ENCODE measurements around the gene RHBDL1.

The RHBDL1 gene

DNA sequence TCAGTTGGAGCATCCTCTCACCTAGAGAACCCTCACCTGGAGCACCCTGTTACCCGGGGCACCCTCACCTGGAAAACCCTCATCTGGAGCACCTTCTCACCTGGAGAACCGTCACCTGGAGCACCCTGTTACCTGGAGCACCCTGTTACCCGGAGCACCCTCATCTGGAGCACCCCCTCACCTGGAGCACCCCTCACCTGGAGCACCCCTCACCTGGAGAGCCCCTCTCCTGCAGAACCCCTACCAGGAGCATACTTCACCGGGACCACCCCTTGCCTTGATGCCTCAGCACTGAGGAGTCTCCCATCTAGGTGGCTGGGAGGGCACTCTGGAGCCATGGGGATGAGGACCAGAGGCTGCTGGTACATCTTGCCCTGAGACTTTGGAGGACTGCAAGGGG is 33.5 kb downstream of the RHBDL1 start:
- DNase-seq = no peak

DNA sequence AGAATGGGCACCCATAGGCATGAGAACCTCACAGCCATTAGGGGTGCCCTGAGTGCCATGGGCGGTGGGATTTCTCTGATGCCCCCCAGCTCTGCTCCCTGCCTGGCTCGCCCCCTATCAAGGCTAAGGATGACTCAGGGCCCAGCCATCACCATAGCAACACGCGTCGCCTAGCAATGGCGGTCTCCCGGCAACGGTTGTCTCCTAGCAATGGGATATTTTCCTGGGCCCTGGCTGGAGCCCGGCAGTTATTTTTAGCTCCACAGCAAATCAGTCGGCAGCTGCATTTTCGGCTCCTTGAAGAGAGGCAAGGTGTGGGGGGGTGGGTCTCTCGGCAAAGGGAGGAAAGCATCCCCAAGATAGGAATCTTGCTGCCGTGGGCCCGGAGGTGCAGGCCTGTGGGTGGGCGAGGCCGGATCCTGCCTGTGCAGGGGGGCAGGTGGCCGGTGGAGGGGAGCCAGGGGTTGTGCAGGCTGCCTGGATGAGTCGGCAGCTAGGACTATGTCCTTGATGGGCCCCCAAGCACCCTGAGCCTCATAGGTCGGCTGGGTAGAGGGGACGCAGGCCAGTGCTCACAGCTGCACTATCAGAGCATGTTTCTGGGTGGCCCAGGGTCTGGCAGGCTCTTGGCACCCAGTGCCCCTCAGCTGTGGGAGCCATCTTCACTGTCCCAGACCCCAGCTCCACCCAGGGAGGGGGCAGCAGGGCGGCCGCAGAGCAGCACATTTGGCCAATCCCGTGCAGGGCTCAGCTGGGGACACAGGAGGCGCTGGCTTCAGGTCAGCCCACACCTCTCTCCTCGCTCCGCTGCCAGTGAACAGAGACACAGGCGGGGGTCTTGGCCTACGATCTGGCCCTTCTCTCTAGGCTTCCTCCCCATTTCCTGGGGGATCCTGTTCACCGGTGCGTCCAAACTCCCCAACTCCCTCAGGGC is 34.4 kb downstream of the RHBDL1 start:
- DNase-seq = no peak

DNA sequence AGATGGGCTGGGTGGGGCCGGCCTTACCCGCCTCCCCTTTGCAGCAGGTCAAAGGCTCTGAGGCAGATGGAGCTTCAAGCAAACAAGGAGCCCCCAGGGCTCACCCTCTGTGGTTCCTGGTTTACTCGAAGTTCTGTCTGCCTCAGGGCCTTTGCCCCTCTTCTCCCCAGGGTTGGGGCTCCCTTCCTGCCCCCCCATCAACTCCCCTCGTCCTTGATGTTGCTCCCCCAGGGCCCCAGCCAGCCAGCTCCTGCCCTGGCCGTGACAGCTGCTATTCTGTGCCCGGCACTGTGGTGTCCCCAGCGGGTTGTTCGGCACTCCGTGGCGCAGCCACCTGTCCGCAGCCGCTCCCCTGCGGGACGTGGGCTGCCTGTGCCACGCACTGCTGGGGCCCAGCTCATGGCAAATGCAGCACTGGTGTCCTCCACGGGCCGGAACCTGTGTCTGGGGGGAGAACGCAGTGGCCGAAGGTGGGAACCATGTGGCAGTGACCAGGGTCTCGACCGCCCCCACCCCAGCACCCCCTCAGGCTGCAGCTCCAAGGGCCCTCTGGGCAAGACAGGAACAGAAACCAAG is 35.1 kb downstream of the RHBDL1 start:
- no peak for DNase-seq

DNA sequence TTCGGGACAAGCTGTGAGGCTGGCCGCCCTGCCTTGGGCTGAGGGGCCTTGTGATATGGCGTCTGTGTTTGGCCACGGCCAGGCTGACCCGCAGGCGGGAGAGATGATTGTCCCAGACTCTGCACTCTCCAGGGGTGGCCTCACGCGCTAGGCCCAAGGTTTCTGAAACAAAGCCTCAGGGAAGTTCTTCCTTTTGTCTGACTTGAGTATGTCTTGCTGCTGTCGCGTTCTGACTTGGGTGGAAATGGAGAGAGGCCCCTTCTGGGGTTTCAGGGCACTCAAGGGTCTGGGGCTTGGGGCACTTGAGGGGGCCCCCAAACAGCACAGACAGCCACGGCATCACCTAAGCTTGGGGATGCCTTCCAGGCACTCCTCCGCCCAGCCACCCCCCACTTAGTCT is 35.6 kb downstream of the RHBDL1 start:
- DNase-seq = no peak

DNA sequence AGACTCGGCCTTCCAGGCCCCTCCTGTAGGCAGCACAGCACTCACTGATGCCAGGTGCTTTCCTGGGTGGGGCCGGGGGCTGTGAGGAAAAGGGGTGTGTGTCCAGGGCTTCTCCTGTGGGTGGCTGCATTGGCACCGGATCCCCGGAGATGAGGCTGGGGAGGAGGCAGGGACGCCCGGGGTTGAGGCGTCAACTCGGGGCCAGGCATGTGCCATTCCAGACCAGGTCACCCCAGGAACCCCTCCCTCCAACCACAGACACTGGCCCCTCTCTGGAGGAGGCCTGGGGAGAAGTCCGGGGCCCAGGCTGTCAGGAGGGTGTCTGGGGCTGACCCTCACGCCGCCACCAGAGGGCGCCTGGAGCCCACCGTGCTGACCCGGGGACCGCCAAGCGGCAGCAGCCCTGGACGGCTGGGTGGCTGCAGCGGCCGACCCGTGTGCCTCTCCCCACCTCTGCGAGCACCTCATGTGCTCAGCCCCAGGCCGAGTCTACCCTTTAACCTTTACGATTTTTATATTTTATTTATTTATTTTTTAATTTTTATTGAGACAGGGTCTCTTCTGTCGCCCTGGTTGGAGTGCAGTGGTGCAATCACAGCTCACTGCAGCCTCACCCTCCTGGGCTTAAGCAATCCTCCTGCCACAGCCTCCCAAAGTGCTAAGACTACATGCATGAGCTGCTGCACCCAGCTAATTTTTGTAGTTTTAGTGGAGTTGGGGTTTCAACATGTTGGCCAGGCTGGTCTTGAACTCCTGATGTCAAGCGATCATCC is 36.3 kb downstream of the RHBDL1 start:
- DNase-seq = peak; percentile 83

DNA sequence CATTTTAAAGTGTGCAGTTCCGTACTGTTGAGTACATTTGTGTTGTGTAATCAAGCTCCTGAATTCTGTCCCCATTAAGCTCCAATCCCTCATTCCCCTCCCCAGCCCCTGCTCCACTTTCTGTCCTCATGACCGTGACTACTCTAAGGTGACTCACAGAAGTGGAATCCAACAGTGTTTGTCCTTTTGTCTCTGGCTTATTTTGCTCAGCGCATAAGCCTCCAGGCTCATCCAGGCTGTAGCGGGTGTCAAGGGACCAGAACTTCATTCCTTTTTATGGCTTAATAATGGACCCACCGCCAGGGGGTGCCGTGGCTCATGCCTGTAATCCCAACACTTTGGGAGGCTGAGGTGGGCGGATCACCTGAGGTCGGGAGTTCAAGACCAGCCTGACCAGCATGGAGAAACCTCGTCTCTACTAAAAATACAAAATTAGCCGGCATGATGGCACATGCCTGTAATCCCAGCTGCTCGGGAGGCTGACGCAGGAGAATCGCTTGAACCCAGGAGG is 37.3 kb downstream of the RHBDL1 start:
- DNase-seq = peak; percentile 48

DNA sequence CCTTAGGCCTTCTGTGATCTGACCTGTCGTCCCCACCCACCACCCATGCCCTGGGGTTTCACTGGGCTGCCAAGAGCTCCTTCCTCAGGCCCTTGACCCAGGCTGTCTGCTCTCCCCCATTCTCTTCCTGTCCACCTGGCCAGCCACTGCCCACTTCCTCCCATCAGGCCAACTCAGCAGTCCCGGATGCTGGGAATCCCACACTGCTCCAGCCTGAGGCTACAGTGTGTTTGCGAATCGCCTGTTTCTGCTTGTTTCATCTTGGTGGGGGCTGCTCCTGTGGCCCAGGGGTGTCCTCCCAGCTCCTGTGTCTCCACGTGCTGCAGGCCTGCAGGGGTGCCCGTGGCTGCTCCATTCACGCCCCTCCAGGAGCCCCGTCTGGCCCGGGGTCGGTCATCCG is 38.6 kb downstream of the RHBDL1 start:
- DNase-seq = no peak

DNA sequence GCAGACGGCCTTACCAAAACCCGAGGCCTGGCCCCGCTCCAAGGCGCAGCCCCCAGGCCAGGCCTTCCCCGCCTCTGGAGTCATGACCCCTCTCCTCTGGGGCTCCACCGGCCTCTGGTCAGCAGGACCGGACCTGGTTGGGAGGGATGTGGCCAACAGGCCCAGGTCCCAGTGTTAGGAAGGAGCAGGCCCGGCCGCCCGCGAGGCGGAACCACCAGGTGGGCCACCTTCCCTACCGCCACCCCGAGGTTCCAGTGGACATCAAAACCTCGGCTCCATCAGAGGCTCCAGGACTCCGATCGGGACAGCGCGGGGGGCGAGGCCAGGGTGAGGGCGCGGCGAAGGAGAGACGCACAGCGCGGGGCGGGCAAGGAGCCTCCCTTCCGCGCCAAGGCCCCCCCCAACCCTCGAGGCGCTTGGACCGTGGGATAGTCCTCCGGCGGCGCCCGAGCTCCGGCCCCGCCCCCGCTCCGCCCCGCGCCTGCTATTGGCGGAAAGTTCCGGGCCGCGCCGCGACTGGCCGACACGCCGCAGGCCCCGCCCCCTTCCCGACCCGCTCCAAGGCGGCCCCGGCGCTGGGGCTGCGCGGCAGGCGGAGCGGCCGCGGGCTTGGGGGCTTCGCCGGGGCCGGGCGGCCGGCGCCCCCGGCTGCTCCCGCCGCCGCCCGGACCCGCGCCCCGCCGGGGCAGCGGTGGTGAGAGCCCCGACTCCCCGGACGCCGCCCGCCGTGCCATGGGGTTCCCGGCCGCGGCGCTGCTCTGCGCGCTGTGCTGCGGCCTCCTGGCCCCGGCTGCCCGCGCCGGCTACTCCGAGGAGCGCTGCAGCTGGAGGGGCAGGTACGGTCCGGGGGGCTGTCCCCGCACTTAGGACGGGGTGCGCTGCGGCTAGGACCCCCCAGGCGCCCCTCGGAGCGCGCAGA is 39.3 kb downstream of the RHBDL1 start, which contains the start of gene METRN:
Gene METRN, plus strand, starts transcription at position 561 of the 919 bp plus-strand sequence. Its CDS starts 172 bp downstream, at position 733.
- DNase-seq = peak; percentile 94

DNA sequence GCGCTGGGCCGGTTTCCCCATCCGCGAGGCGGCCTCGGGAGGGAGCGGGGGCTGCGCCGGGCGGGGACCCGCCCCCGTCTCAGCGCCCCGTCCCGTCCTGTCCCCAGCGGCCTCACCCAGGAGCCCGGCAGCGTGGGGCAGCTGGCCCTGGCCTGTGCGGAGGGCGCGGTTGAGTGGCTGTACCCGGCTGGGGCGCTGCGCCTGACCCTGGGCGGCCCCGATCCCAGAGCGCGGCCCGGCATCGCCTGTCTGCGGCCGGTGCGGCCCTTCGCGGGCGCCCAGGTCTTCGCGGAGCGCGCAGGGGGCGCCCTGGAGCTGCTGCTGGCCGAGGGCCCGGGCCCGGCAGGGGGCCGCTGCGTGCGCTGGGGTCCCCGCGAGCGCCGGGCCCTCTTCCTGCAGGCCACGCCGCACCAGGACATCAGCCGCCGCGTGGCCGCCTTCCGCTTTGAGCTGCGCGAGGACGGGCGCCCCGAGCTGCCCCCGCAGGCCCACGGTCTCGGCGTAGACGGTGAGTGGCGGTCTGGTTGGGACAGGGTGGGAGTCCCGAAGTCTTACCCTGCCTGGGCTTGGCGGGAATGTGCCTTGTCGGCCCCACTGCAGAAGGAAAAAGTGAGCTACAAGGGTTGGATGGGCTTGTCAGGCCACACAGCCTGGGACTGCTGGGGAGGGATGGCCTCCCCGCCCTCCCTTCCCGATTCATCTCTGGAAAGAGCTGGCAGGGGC is 40.2 kb downstream of the RHBDL1 start:
- DNase-seq = no peak

DNA sequence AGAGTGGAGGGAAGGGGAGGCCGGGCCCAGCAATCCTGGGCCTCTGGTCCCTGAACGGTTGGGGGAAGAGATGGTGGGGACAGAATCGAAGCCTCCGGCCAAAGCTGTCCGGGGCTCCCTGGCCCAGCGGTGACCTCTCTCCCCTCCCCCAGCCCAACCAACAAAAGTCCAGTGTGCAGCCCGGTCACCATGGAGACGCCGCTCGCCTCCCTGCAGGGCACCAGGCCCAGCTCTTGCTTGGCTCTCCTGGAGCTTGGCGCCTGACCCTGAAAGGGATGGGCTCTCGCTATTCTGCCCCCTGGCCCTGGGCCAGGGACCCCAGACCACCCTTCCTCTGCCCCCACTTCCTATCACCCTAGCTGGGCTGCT is 40.7 kb downstream of the RHBDL1 start:
- DNase-seq = no peak

DNA sequence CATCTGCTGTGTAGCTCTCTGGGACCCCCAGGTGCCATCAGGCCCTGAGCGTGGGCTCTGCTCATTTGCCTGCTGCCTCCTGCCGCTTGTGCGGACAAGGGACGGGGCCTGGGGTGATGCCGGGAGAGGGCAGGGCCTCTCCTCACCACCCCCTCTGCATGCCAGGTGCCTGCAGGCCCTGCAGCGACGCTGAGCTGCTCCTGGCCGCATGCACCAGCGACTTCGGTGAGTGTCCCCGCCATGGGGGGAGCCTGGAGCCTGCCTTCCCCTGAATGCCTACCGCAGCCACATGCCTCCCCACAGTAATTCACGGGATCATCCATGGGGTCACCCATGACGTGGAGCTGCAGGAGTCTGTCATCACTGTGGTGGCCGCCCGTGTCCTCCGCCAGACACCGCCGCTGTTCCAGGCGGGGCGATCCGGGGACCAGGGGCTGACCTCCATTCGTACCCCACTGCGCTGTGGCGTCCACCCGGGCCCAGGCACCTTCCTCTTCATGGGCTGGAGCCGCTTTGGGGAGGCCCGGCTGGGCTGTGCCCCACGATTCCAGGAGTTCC is 41.4 kb downstream of the RHBDL1 start:
- DNase-seq = no peak

DNA sequence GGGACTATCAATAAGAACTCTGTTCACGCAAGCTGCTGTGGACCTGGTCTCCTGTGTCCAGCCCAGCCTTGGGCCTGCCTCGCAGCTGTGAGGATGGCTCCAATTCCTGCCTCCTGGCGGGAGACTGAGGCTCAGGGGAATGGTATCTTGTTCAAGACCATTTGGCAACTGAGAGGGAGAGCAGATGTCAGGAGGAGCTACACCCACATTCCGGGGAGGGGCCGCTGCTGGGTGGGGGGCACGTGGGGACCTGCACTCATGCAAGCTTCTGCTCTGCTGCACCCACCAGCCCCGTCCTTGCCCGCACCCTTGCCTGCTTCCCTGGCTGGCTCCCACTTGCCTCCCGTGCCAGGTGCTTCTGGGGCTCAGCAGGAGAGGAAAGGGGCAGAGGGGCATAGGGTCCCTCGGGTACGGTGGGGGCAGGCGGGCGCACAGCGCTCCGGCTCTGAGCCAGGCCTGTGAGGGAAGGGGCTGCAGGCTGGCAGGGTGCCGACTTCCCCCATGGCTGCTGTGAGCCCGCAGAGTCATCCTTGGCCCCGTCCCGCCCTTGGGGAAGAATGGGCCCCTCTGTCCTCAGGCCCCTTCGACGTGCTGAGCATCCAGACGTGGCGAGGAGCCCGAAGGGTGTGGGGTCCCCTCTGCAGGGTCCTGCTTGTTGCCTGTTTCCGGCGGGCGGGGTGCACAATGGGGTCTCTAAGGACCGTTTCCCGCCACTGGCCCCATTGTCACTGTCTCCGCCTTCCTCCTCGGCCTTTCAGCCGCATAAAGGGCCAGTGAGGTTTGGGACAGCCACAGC is 42.2 kb downstream of the RHBDL1 start:
- no peak for DNase-seq

DNA sequence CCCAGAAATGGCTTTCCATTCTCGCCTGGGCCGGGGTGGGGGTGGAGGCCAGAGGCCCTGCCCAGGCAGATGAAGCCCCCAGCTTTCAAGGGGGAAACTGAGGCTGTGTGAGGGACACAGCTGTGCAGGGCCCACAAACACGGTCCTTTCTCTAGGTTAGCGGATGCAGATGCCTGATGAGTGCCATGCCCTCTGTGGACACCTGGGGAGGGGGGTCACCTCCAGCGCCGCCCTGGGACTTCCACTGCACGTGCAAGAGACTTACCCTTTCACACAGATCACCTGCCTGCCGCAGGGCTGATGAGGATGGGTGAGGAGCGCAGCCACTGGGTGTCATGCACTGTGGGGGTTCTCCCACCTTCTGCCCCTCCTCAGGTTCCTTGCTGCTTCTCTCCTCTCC is 42.9 kb downstream of the RHBDL1 start:
- no peak for DNase-seq

DNA sequence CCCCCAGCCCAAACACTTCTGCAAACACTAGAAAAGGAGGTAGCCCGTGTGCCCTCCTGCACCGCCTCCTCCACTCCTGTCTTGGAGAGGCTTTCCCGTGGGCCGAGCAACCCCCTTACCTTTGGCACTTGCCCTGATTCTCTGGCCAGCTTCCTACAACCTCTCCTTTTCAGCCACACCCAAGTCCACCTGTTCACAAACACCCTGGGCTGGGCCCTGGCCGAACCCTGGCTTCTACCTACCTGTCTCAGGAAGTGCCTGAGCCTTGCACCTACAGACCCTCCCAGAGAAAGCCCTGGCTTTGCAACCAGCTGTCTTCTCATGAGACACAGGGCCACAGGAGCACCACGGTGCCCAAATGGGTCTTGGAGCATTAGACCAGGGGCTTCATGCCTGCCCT is 43.5 kb downstream of the RHBDL1 start:
- DNase-seq = no peak

DNA sequence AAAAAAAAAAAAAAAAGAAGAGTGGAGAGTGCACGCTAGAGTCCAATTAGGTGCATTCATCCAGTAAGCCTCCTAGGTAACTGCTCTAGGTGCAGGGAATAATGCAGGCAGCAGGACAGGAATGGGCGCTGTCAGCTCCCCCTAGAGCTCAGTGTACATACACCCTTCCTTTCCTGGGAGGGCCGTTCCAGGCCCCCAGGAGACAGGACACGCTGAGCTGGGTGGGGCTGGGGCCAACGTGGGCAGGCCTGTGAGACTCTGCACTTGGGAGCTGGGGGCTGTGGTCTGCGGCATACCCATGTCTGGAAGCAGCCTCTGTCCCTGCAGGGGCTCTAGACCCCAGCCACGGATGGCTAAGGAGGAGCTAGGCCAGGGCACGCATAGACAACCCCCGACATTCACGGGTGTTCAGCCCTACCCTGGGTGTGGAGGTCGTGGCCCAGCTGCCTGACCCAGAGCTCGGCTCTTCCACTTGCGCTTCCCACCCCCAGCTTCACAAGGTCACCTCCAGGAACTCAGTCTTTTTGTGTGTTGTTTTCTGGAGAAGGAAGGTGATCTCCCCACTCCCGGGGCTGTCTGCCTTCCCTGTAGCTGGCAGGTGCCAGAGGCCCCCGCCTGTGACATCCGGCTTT is 44.5 kb downstream of the RHBDL1 start:
- no peak for DNase-seq

DNA sequence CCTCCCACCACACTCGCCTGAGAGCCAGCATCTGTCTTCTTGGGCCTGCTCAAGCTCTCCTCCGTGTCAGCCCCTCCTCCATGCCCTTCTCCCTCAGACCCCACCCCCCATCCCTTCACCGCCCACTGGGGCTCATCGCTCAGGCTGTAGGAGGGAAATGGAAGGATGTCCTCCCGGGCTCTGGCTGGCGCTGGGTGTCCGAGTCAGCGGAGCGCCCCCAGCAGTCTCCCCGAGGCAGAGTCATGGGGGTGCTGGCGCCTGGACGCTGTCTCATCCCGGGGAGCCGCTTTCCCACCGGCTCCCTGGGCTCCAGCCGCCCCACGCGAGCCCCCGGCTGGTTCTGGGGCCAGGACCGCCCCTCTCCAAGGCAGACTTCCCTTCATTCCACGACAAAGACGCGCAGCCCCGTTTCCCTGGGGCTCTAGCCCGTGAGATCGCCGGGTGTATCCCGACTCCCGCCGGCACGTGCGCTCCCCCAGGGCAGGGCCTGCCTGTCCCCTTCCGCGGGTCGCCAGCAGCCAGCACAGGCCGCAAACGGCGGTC is 45.0 kb downstream of the RHBDL1 start:
- DNase-seq = peak; percentile 41

DNA sequence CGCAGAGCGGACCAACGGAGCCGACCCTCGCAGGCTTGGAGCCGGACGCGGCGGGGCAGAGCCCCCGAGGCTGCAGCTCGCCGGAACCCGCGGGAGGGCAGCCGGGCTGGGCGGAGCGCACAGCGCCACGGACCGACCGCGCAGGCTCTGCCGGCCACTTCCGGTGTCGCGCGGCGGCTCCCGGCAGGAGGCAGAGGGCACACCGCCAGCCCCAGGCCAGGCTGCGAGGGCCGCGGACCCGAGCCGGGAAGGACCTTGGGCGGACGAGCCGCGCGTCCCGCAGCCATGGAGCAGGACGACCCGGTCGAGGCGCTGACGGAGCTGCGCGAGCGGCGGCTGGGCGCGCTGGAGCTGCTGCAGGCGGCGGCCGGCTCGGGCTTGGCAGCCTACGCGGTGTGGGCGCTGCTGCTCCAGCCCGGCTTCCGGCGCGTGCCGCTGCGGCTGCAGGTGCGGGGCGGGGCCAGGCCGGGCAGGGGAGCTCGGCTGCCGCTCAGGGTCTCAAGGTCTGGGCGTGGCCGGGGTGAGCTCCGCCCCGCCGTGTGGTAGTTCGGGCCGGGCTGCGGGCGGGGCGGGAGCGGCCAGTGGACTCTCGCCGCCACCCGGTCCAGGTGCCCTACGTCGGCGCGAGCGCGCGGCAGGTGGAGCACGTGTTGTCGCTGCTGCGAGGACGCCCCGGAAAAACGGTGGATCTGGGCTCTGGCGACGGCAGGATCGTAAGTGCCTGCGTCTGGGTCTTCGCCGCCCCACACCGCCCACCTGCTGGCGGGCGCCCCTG is 45.7 kb downstream of the RHBDL1 start, which contains the start of gene ANTKMT:
Gene ANTKMT, plus strand, starts transcription at position 157 of the 775 bp plus-strand sequence. Its CDS starts 129 bp downstream, at position 286.
- peak; percentile 77 for DNase-seq

DNA sequence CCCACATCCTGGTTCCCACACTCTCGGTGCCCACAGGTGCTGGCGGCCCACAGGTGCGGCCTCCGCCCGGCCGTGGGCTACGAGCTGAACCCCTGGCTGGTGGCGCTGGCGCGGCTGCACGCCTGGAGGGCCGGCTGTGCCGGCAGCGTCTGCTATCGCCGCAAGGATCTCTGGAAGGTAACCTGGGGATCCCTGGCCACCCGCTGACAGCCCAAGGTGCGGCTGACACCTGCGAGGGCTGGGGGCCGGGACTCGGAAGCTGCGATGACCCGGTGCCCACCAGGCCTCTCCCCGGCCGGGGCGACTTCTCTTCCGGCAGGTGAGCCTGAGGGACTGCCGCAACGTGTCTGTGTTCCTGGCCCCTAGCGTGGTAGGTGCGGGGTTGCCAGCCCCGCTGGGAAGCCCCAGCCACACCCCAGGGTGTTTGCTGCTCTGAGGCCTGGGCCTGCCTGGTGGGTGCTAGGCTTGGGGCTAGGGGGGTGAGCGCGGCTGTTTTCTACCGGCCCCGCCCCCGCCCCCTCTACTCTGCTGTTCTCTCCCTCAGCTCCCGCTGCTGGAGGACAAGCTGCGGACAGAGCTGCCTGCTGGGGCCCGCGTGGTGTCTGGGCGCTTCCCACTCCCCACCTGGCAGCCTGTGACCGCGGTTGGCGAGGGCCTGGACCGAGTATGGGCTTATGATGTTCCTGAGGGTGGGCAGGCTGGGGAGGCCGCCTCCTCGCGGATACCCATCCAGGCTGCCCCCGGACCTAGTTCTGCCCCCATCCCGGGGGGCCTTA is 46.5 kb downstream of the RHBDL1 start:
- no peak for DNase-seq

All from stimulated activated CD4-positive, alpha-beta T cell treated with anti-CD3 and anti-CD28 coated beads, Interleukin-12 subunit alpha, Interleukin-12 subunit beta, amount 100 ng/mL, for 4 hours (primary cell).